ENCODE data around the gene CACNG7.

GRCh38 chr19:53877361-53877766 lies 31.7 kb upstream of the CACNG7 start:
- TF ChIP-seq CTCF (IDR thresholded peaks at IDR 0.05): no peak
- TF ChIP-seq ZFX (IDR thresholded peaks at IDR 0.05; ENCODE audit: borderline replicate concordance): no peak

All from 22Rv1 (cell line).